ENCODE measurements around the gene NT5DC3. TPM values are rescaled to one million over a fixed set of nuclear protein-coding genes. Genes with fewer than 3 reads are reported as not detected.

Gene NT5DC3
- total RNA-seq, 1 experiment from 2014 or later, result 12.5 TPM

DNA sequence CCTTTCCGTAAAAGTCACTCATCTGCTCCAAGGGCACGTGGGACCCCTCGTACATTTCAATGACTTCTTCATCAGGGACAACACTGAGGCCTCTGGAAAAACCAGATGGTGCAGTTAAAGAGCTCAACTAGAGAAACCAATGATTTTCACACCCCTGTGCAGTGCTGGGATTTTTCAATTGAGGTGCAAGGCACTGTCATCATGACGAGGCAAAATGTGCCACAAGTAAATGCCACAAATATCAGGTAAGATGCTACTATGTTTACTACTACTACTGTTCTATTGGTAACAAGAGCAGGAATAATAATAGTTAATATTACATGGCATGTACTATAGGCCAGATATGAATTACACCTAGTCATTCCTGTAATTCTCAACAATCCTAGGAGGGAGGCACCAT lies 42.4 kb downstream of the NT5DC3 start (continued):
- TF ChIP-seq, protein P1, sequence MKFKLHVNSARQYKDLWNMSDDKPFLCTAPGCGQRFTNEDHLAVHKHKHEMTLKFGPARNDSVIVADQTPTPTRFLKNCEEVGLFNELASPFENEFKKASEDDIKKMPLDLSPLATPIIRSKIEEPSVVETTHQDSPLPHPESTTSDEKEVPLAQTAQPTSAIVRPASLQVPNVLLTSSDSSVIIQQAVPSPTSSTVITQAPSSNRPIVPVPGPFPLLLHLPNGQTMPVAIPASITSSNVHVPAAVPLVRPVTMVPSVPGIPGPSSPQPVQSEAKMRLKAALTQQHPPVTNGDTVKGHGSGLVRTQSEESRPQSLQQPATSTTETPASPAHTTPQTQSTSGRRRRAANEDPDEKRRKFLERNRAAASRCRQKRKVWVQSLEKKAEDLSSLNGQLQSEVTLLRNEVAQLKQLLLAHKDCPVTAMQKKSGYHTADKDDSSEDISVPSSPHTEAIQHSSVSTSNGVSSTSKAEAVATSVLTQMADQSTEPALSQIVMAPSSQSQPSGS (CRISPR knock-in tag; IDR thresholded peaks at IDR 0.05; ENCODE audit: borderline replicate concordance, low read depth), result no peak
- TF ChIP-seq, protein P2, sequence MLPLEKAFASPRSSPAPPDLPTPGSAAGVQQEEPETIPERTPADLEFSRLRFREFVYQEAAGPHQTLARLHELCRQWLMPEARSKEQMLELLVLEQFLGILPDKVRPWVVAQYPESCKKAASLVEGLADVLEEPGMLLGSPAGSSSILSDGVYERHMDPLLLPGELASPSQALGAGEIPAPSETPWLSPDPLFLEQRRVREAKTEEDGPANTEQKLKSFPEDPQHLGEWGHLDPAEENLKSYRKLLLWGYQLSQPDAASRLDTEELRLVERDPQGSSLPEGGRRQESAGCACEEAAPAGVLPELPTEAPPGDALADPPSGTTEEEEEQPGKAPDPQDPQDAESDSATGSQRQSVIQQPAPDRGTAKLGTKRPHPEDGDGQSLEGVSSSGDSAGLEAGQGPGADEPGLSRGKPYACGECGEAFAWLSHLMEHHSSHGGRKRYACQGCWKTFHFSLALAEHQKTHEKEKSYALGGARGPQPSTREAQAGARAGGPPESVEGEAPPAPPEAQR (CRISPR knock-in tag; IDR thresholded peaks at IDR 0.05), result no peak
- TF ChIP-seq, protein P3, sequence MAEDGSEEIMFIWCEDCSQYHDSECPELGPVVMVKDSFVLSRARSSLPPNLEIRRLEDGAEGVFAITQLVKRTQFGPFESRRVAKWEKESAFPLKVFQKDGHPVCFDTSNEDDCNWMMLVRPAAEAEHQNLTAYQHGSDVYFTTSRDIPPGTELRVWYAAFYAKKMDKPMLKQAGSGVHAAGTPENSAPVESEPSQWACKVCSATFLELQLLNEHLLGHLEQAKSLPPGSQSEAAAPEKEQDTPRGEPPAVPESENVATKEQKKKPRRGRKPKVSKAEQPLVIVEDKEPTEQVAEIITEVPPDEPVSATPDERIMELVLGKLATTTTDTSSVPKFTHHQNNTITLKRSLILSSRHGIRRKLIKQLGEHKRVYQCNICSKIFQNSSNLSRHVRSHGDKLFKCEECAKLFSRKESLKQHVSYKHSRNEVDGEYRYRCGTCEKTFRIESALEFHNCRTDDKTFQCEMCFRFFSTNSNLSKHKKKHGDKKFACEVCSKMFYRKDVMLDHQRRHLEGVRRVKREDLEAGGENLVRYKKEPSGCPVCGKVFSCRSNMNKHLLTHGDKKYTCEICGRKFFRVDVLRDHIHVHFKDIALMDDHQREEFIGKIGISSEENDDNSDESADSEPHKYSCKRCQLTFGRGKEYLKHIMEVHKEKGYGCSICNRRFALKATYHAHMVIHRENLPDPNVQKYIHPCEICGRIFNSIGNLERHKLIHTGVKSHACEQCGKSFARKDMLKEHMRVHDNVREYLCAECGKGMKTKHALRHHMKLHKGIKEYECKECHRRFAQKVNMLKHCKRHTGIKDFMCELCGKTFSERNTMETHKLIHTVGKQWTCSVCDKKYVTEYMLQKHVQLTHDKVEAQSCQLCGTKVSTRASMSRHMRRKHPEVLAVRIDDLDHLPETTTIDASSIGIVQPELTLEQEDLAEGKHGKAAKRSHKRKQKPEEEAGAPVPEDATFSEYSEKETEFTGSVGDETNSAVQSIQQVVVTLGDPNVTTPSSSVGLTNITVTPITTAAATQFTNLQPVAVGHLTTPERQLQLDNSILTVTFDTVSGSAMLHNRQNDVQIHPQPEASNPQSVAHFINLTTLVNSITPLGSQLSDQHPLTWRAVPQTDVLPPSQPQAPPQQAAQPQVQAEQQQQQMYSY (CRISPR knock-in tag; IDR thresholded peaks at IDR 0.05), result no peak
- no peak for TF ChIP-seq PREB (CRISPR knock-in tag; IDR thresholded peaks at IDR 0.05; ENCODE audit: borderline replicate concordance)
- TF ChIP-seq HMGA2 (CRISPR knock-in tag; IDR thresholded peaks at IDR 0.05), result no peak
- TF ChIP-seq, protein P4, sequence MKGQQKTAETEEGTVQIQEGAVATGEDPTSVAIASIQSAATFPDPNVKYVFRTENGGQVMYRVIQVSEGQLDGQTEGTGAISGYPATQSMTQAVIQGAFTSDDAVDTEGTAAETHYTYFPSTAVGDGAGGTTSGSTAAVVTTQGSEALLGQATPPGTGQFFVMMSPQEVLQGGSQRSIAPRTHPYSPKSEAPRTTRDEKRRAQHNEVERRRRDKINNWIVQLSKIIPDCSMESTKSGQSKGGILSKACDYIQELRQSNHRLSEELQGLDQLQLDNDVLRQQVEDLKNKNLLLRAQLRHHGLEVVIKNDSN (CRISPR knock-in tag; IDR thresholded peaks at IDR 0.05), result no peak

- TF ChIP-seq GTF2I (CRISPR knock-in tag; conservative IDR thresholded peaks at IDR 0.05) (no peak), PREB (CRISPR knock-in tag; IDR thresholded peaks at IDR 0.05; ENCODE audit: borderline replicate concordance) (no peak), MAX (CRISPR knock-in tag; IDR thresholded peaks at IDR 0.05) (no peak), STAT6 (CRISPR knock-in tag; conservative IDR thresholded peaks at IDR 0.05; ENCODE audit: low read depth) (no peak), ZNF219 (CRISPR knock-in tag; IDR thresholded peaks at IDR 0.05; ENCODE audit: borderline replicate concordance) (no peak), RELA (CRISPR knock-in tag; IDR thresholded peaks at IDR 0.05; ENCODE audit: borderline replicate concordance) (no peak), ZNF121 (CRISPR knock-in tag; IDR thresholded peaks at IDR 0.05) (no peak), E2F1 (CRISPR knock-in tag; IDR thresholded peaks at IDR 0.05) (no peak), EMX1 (CRISPR knock-in tag; IDR thresholded peaks at IDR 0.05) (no peak), OVOL2 (CRISPR knock-in tag; IDR thresholded peaks at IDR 0.05; ENCODE audit: borderline replicate concordance) (no peak), NFE2L1 (CRISPR knock-in tag; IDR thresholded peaks at IDR 0.05) (no peak), MLX (CRISPR knock-in tag; IDR thresholded peaks at IDR 0.05) (no peak)
- no peak for ATAC-seq
- H3K9me3 Mint-ChIP-seq, result 0 out of 2 replicates have a peak, but pooled peaks cover 3% of the 10 kb centered on the region
- no peaks in the 10 kb centered on the region for H3K27me3 Mint-ChIP-seq (ENCODE audit: low read depth)
- H3K27ac Mint-ChIP-seq, result no peak overlapping the region
- ChIA-PET CTCF (no interaction called here), POLR2A (no interaction called here)
- peaks cover 57% of the 10 kb centered on the region for H3K36me3 Mint-ChIP-seq
- peaks cover 6% of the 10 kb centered on the region for H3K4me1 Mint-ChIP-seq
- H3K4me3 Mint-ChIP-seq, result no peak overlapping the region
- DNase-seq (ENCODE audit: low spot score), result no peak
Measured at GRCh38 chr12:103794309-103795213, 46.5 kb downstream of the NT5DC3 start.

Measured in WTC11 (cell line).